ENCODE results near the gene POLR2H.

DNA sequence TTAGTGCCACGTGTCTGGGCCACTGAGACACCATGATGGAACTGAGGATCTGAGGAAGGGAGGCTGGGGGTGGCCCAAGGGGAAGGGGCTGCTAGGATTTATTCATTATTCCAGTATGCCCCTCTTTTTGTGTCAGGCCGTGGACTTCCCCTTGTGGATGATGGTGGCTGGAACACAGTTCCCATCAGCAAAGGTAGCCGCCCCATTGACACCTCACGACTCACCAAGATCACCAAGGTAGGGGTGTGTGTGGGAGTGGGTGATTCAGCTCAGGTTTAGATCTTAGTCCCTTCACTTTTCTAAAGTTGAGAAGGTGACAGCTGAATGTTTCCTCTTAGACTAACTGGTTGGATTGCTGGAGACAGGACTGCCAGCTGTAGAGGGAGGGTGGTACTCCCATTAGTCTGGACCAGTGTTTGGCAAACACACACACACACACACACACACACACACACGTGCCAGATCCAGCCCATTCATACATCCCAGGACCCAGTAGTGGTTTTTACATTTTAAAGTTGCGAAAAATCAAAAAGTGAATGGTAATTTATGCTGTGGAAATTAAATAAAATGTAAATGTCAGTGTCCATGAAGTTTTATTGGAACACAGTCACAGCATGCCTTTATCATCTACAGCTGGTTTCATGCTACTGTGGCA lies 35.7 kb upstream of the POLR2H start:
- no peak for TF ChIP-seq POLR2A (IDR thresholded peaks at IDR 0.05)
- TF ChIP-seq, protein P1, sequence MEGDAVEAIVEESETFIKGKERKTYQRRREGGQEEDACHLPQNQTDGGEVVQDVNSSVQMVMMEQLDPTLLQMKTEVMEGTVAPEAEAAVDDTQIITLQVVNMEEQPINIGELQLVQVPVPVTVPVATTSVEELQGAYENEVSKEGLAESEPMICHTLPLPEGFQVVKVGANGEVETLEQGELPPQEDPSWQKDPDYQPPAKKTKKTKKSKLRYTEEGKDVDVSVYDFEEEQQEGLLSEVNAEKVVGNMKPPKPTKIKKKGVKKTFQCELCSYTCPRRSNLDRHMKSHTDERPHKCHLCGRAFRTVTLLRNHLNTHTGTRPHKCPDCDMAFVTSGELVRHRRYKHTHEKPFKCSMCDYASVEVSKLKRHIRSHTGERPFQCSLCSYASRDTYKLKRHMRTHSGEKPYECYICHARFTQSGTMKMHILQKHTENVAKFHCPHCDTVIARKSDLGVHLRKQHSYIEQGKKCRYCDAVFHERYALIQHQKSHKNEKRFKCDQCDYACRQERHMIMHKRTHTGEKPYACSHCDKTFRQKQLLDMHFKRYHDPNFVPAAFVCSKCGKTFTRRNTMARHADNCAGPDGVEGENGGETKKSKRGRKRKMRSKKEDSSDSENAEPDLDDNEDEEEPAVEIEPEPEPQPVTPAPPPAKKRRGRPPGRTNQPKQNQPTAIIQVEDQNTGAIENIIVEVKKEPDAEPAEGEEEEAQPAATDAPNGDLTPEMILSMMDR (IDR thresholded peaks at IDR 0.05): no peak

All from tibial nerve (tissue), 3 donors.